ENCODE measurements around the gene HAS3.
"Not testable (repeated sequence)": the region's sequence is repeated elsewhere in the genome, so short reads cannot be mapped to it uniquely, and the experiment has no call there.

Gene HAS3

GRCh38 chr16:69118994-69119393, 13.5 kb downstream of the HAS3 start:
- no peak for DNase-seq

GRCh38 chr16:69119536-69119935, 14.1 kb downstream of the HAS3 start:
- DNase-seq, result no peak

GRCh38 chr16:69120096-69120664, 14.7 kb downstream of the HAS3 start:
- no peak for DNase-seq

- DNase-seq, result peak; percentile 15 to 77 (median 60)
Measured at GRCh38 chr16:69123910-69124309, 18.5 kb downstream of the HAS3 start.

GRCh38 chr16:69124406-69124805, 19.0 kb downstream of the HAS3 start:
- not testable (repeated sequence) for DNase-seq

GRCh38 chr16:69124961-69125360, 19.5 kb downstream of the HAS3 start:
- DNase-seq, result not testable (repeated sequence)

GRCh38 chr16:69126221-69126620, 20.8 kb downstream of the HAS3 start:
- DNase-seq, result no peak

GRCh38 chr16:69126801-69127200, 21.3 kb downstream of the HAS3 start:
- not testable (repeated sequence) for DNase-seq

GRCh38 chr16:69127966-69128510, 22.6 kb downstream of the HAS3 start:
- DNase-seq, result no peak

- no peak for DNase-seq
Measured at GRCh38 chr16:69130461-69130860, 25.0 kb downstream of the HAS3 start.

- DNase-seq, result peak in 3 of 6 experiments; percentile 7 to 23 (median 19)
Measured at GRCh38 chr16:69131167-69131838, 25.9 kb downstream of the HAS3 start.

- peak in 5 of 6 experiments; percentile 55 to 85 (median 74) for DNase-seq
Measured at GRCh38 chr16:69131839-69132423, 26.5 kb downstream of the HAS3 start.

GRCh38 chr16:69132424-69133252, 27.2 kb downstream of the HAS3 start, which contains the start of the genes CHTF8 and UTP4:
CHTF8 (minus strand) TSS chr16:69132588; CDS start chr16:69121458, 11,130 bp downstream.
UTP4 (plus strand) TSS chr16:69132649; CDS start chr16:69133460, 811 bp downstream.
- peak; percentile 71 to 87 (median 81) for DNase-seq

- no peak for DNase-seq
Measured at GRCh38 chr16:69133373-69133954, 28.0 kb downstream of the HAS3 start.

GRCh38 chr16:69138608-69139007, 33.2 kb downstream of the HAS3 start:
- no peak for DNase-seq

- DNase-seq, result not testable (repeated sequence)
Measured at GRCh38 chr16:69139464-69139863, 34.0 kb downstream of the HAS3 start.

- no peak for DNase-seq
Measured at GRCh38 chr16:69141014-69141413, 35.6 kb downstream of the HAS3 start.

- DNase-seq, result no peak
Measured at GRCh38 chr16:69141936-69142335, 36.5 kb downstream of the HAS3 start.

- DNase-seq, result no peak
Measured at GRCh38 chr16:69143116-69143515, 37.7 kb downstream of the HAS3 start.

GRCh38 chr16:69145658-69146057, 40.2 kb downstream of the HAS3 start:
- DNase-seq, result no peak

GRCh38 chr16:69149621-69150020, 44.2 kb downstream of the HAS3 start:
- DNase-seq, result not testable (repeated sequence)

- DNase-seq, result peak in 5 of 6 experiments; percentile 9 to 77 (median 27)
Measured at GRCh38 chr16:69150146-69150865, 44.9 kb downstream of the HAS3 start.

Data from stimulated activated naive CD4-positive, alpha-beta T cell (primary cell).